Smooth muscle cell of the brain vasculature (primary cell): Measurements from ENCODE around the gene CUBN.

Source experiments
- DNase-seq: peaks from one replicate; pipeline ENCODE4 v3.0.0-alpha.2; 2012; ENCODE audit warnings: low read depth, low spot score

CUBN gene

DNA sequence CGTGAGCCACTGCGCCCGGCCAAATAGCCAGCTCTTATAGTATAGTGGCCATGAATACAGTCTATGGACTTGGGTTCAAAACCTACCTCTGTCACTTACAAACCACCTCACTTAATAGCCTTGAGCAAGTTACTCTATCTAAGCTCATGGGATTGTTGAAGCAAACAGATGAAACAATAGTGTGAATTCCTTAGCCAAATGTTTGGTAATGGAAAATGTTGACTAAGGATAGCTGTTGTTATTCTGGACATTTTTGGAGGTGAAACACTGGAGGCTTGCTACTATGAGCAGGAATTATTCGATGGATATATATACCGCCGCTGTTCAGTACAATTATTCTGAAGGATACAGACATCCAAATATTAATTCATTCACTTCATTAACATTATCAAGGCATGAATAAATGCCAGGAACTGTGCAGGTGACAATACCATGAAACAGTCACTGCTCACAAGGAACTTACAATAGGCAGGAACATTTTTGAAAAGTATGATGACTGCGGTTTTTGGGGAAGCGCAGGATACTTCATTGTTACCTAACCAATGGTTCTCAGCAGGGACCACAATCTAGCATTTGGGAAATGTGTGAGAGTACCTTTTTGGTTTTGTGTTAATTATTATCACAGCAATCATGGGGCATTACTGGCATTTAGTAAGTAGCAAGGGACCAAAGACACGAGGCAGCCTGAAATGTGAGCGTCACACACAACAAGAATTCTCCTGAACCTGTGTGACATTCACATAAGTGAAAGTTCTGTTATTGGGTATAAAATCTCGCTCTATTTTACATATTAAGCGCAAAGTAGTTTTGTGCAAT lies 55.7 kb downstream of the CUBN start:
- no peak for DNase-seq

- no peak for DNase-seq
These were observed 60.7 kb downstream of the CUBN start for GRCh38 chr10:17068953-17069352.

- DNase-seq, result no peak
These were observed 62.0 kb downstream of the CUBN start for GRCh38 chr10:17067376-17068264.

- DNase-seq, result no peak
These were observed 62.8 kb downstream of the CUBN start for GRCh38 chr10:17066807-17067206.

DNA sequence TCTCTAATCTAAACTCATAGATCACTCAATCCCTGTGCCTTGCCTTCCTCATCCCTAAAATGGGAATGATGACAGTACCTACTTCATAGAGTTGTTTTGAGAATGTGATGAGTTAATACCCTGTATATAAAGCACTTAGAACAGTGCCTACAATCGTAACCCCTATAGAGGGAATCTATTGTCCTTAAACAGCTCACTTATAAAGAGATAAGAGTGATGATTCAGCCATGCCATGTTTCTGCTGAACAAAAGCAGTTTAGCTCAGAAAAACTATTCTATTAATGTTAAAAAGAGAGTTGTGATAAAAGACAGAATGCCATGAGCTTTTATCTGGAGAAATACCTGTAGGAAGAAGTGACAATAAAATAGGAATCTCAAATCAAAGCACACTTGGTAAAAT lies 63.6 kb downstream of the CUBN start:
- DNase-seq, result no peak

- DNase-seq, result no peak
These were observed 64.3 kb downstream of the CUBN start for GRCh38 chr10:17065273-17065672.

DNA sequence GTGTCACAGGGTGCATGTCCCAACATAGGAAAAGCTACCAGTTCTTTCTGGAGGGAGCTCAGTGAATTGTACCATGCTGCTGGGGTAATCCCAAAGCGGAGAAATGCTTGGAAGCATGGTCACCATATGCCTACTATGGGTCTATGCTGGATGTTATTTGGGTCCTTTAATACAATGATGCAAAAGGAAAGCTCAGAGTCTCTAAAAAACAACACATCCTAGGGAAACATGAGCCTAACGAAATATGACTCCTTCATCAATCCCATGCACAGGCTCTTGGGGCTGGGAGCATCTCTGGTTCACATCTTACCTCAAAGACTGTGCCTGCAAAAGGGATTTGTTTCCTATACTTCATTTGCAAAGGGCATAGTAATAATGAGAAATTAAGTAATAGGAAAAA lies 65.2 kb downstream of the CUBN start:
- no peak for DNase-seq

GRCh38 chr10:17062955-17063484 lies 66.6 kb downstream of the CUBN start:
- no peak for DNase-seq

DNA sequence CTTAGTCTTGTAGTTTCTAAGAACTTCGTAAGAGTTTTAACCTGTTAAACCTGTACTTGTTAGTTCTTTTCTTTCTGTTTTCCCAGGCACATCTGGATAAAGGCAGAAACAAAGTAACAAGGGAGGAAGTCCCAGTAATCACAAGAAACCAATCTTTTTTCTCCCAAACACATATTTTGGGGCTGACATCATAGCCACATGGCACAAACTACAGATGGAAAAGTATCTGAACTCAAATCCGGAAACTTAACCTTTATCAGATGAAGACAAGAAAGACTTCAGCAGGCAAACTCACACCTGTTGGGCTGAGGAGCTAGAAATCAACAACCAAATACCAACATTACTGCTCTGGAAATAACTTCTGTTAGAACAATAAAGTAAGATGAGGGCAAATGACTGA lies 67.1 kb downstream of the CUBN start:
- DNase-seq, result peak; percentile 62

GRCh38 chr10:17062009-17062408 lies 67.6 kb downstream of the CUBN start:
- no peak for DNase-seq

GRCh38 chr10:17061418-17061817 lies 68.2 kb downstream of the CUBN start:
- no peak for DNase-seq

GRCh38 chr10:17060289-17060688 lies 69.3 kb downstream of the CUBN start:
- no peak for DNase-seq

- peak; percentile 65 for DNase-seq
These were observed 70.4 kb downstream of the CUBN start for GRCh38 chr10:17059197-17059688.

- DNase-seq, result no peak
These were observed 71.5 kb downstream of the CUBN start for GRCh38 chr10:17058093-17058492.

DNA sequence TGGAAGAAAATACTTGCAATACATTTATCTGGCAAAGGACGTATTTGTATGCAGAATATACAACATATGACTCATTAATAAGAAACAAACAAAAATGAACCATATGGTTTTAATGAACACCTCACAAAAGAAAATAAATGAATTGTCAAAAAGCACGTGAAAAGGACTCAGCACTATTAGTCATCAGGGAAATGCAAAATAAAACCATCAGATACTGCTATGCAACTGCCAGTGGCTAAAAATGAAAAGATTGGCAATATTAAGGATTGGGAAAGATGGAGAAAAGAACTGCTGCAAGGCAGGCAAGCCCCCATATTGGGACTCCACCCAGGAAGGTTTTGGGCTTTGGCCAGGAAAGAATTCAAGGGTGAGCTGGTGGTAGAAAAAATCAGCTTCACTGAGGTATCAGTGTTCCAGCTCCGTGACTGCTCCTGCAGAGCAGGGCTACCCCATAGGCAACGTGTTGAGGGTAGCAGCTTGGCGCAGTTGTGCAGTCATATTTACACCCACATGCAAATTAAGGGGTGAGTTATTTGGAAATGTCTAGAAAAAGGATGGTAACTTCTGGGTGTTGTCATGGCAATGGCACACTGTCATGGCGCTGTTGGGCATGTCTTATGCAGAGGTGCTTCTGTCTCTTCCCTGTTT lies 72.7 kb downstream of the CUBN start:
- no peak for DNase-seq

DNA sequence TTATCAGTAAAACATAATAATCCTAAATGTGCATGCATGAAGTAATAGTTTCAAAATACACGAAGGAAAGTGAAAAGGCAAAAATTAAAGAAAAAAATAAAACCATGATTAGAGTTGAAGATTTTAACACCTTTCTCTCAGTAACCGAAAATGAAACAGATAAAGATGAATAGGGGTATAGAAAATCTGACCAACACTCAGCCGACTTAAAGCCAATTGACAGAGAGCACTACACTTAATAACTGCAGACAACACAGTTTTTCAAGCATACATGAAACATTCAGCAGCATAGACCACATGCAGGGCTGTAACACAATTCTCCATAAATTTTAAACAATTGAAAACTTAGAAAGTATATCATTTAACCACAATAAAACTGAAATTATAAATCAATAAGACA lies 76.1 kb downstream of the CUBN start:
- no peak for DNase-seq

DNA sequence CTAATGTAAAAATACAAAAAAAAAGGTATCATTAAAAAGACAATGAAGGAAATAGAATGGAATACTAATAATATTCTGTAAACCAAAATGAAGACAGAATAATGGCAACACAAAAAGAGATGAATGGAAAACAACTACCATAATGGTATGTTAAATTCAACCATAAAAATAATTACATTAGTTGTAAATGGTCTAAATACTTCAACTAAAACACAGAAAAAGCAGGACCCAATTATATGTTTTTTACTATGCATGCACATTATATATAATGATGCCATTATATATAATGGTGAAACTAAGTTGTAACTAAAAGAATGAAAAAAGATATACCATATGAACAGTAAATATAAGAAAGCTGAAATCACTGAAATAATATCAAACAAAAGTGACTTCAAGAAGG lies 76.5 kb downstream of the CUBN start:
- DNase-seq, result no peak

DNA sequence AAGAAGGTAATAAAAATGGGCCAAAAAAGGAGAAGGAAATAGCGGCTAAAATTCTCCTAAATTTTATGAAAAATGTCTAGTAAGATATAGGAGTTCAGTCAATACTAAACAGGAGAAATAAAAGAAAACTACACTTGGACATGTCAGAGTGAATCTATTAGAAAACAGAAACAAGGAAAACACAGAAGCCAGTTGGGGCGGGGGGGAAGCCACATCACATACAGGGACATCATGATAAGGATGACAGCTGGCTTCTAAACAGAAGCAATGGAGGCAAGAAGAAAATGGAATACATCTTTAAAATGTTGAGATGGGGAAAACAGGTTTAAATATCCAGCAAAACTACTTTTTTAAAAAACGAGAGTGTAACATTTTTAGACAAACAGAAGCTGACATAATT lies 77.8 kb downstream of the CUBN start:
- no peak for DNase-seq

GRCh38 chr10:17049195-17049594 lies 80.4 kb downstream of the CUBN start:
- no peak for DNase-seq

- DNase-seq, result no peak
These were observed 81.7 kb downstream of the CUBN start for GRCh38 chr10:17047908-17048307.

- DNase-seq, result no peak
These were observed 82.6 kb downstream of the CUBN start for GRCh38 chr10:17046989-17047388.

DNA sequence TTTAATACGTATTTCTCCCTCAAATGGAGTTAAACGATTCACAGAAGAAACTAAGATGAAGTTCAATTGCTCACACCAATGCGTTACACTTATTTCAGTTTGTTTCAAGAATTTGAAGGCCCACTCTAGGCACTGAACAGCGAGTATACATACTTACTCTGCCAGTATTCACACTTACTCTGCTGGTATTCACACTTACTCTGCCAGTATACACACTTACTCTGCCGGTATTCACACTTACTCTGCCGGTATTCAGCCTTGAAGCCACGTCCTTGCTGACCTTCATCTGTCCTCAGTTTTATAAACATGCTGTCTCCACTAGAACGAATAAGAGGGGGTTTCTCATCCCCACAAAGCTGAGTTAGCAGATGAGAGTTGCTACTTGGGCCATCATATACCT lies 86.0 kb downstream of the CUBN start:
- no peak for DNase-seq
